Endothelial cell of umbilical vein (primary cell): ENCODE results near the gene ZBTB44. TPM values are rescaled to one million over a fixed set of nuclear protein-coding genes. Genes with fewer than 3 reads are reported as not detected.

Experiments used
- BruUV-seq: library from RNA; stranded (reverse); fragments of 400-500 nt; replicated peaks from 2 replicates; lab custom pipeline; 2021; lab: Mats Ljungman, UMichigan
- CTCF ChIA-PET: fragments of 300-600, 350-600 bp; sonication (Branson Sonifier 250); formaldehyde crosslinking; loops from one replicate; lab custom pipeline; 2021; ENCODE audit warnings: antibody characterized with exemption, inconsistent platforms; lab: Charles Lee
- POLR2A ChIA-PET: fragments of 300-600, 350-600 bp; sonication (Branson Sonifier 250); formaldehyde crosslinking; loops from one replicate; lab custom pipeline; 2021; ENCODE audit warnings: antibody characterized with exemption, inconsistent platforms; lab: Charles Lee
- DNase-seq: peaks from one replicate; pipeline ENCODE4 v3.0.0-alpha.2; 2011; ENCODE audit warnings: low read depth, low spot score
- FAIRE-seq: peaks from 2 replicates; lab custom pipeline; 2011; peaks lifted over from hg19 to GRCh38; lab: Jason Lieb, UNC
- H2AFZ ChIP-seq: 2 replicates; pipeline ENCODE4 v1.6.0; 2012; ENCODE audit warnings: low read depth, low read length, control low read depth, inconsistent platforms
- H3K27ac ChIP-seq: 2 replicates; pipeline ENCODE4 v1.5.1; 2011; ENCODE audit warnings: low read depth, mild to moderate bottlenecking, control low read depth, low read length, moderate library complexity; ENCODE audit not compliant: insufficient read depth
- H3K27me3 ChIP-seq, 2 experiments: 2 replicates each; pipeline versions ENCODE4 v1.6.0 to v1.6.1; 2011; ENCODE audit warnings: low read length in 2 of 2, mixed read lengths in 1 of 2; ENCODE audit not compliant: control insufficient read depth in 2 of 2, insufficient read depth in 2 of 2
- H3K36me3 ChIP-seq, 2 experiments: 2 replicates in 1 of 2; 3 replicates in 1 of 2; pipeline ENCODE4 v1.5.1; 2011; ENCODE audit warnings: low read length in 2 of 2, mild to moderate bottlenecking in 1 of 2, moderate library complexity in 1 of 2; ENCODE audit not compliant: control insufficient read depth in 2 of 2, insufficient read depth in 2 of 2; ENCODE audit errors: extremely low read depth in 1 of 2
- H3K4me1 ChIP-seq: 3 replicates; pipeline ENCODE4 v1.5.1; 2011; ENCODE audit warnings: mild to moderate bottlenecking, low read length; ENCODE audit not compliant: control insufficient read depth, insufficient read depth; ENCODE audit errors: extremely low read depth
- H3K4me2 ChIP-seq: 2 replicates; pipeline ENCODE4 v1.6.1; 2011; ENCODE audit warnings: low read length, control low read depth, mixed read lengths; ENCODE audit not compliant: insufficient read depth
- H3K4me3 ChIP-seq, 3 experiments: fragments of 200-600 bp in 1 of 3; sonication (generic), shearing (Covaris generic) in 1 of 3; replicated peaks in 1 of 3; 2 replicates each; pipeline ENCODE4 v1.5.1; 2011 to 2016; ENCODE audit warnings: control low read depth in 3 of 3, low read length in 3 of 3, mild to moderate bottlenecking in 2 of 3, inconsistent platforms in 1 of 3, low read depth in 1 of 3, moderate library complexity in 1 of 3; ENCODE audit not compliant: insufficient read depth in 1 of 3
- H3K79me2 ChIP-seq: 2 replicates; pipeline ENCODE4 v1.6.0; 2012; ENCODE audit warnings: low read length, inconsistent platforms; ENCODE audit not compliant: control insufficient read depth, insufficient read depth
- H3K9ac ChIP-seq: replicated peaks from 2 replicates; pipeline ENCODE3; 2011; ENCODE audit warnings: low read length, control low read depth; ENCODE audit not compliant: insufficient read depth; ENCODE audit errors: extremely low read depth
- H3K9me1 ChIP-seq: replicated peaks from 3 replicates; pipeline ENCODE4 v1.6.0; 2011; ENCODE audit warnings: mild to moderate bottlenecking, low read length; ENCODE audit not compliant: control insufficient read depth, insufficient read depth; ENCODE audit errors: extremely low read depth
- H3K9me3 ChIP-seq: replicated peaks from 2 replicates; pipeline ENCODE4 v1.5.1; 2012; ENCODE audit warnings: low read length, inconsistent platforms; ENCODE audit not compliant: control insufficient read depth, insufficient read depth
- H4K20me1 ChIP-seq: replicated peaks from 2 replicates; pipeline ENCODE3; 2011; ENCODE audit warnings: mild to moderate bottlenecking, low read length; ENCODE audit not compliant: control insufficient read depth, insufficient read depth; ENCODE audit errors: extremely low read depth
- EZH2 ChIP-seq: IDR thresholded peaks from 2 replicates; pipeline ENCODE4 v1.6.1; 2012; ENCODE audit warnings: borderline replicate concordance, low read depth, mild to moderate bottlenecking, moderate library complexity, low read length, inconsistent platforms; ENCODE audit not compliant: severe bottlenecking
- FOS ChIP-seq: IDR thresholded peaks from 2 replicates; pipeline ENCODE4 v1.6.1; 2011; ENCODE audit warnings: mild to moderate bottlenecking, low read length, moderate library complexity, borderline replicate concordance; ENCODE audit not compliant: insufficient read depth
- GATA2 ChIP-seq: IDR thresholded peaks from 2 replicates; pipeline ENCODE4 v1.7.0; 2011; ENCODE audit warnings: low read depth, mild to moderate bottlenecking, moderate library complexity, mixed read lengths, low read length; ENCODE audit not compliant: insufficient read length, insufficient read depth
- JUN ChIP-seq: IDR thresholded peaks from 2 replicates; pipeline ENCODE4 v1.6.1; 2011; ENCODE audit warnings: borderline replicate concordance, low read depth; ENCODE audit not compliant: insufficient read length, insufficient read depth
- MYC ChIP-seq: IDR thresholded peaks from one replicate; pipeline ENCODE4 v1.6.1; 2011; ENCODE audit warnings: mild to moderate bottlenecking, low read depth, low read length
- POLR2A ChIP-seq: IDR thresholded peaks from 2 replicates; pipeline ENCODE4 v1.6.1; 2012; ENCODE audit warnings: low read depth, mild to moderate bottlenecking, control low read depth, low read length
- POLR2AphosphoS5 ChIP-seq: IDR thresholded peaks from 2 replicates; pipeline ENCODE4 v1.6.1; 2012; ENCODE audit warnings: low read depth, mild to moderate bottlenecking, control low read depth, low read length, moderate library complexity; ENCODE audit not compliant: insufficient read depth
- dilution Hi-C: fragments of 300-500 bp; cut with MboI; formaldehyde crosslinking; loops from one replicate; pipeline ENCODE4 v1.15.0; 2019; ENCODE audit warnings: low sequenced_read_pairs; ENCODE audit not compliant: extremely low pct_ligation_motif_present
- intact Hi-C: fragments of 100-400 bp; cut with micrococcal nuclease; formaldehyde crosslinking; loops from one replicate; pipeline ENCODE4 v1.10.0; 2022
- polyA plus RNA-seq, 4 experiments: library from polyadenylated mRNA; depleted of rRNA in 3 of 4; stranded (reverse) in 3 of 4; unstranded in 1 of 4; fragments of >200 nt; gene quantifications; 2 replicates each; pipeline versions ENCODE4 v1.2.1 to v1.2.3, GENCODE V29; 2011 to 2012; ENCODE audit warnings: missing spikeins in 1 of 4
- total RNA-seq: library from RNA; stranded (reverse); gene quantifications from 2 replicates; pipeline ENCODE4 v1.2.3, GENCODE V29; 2021
- TF ChIP-seq, protein P1 (sequence below): IDR thresholded peaks from 2 replicates; pipeline ENCODE4 v1.6.1; 2011; ENCODE audit not compliant: insufficient read depth, insufficient read length
- TF ChIP-seq, protein P2 (sequence below), 2 donors: IDR thresholded peaks; 1 replicate in 1 of 2; 2 replicates in 1 of 2; pipeline ENCODE4 v1.5.1; 2011; ENCODE audit warnings: low read length in 2 of 2, mild to moderate bottlenecking in 2 of 2, moderate library complexity in 2 of 2, control low read depth in 1 of 2, inconsistent platforms in 1 of 2, low read depth in 1 of 2; ENCODE audit not compliant: insufficient read depth in 1 of 2; ENCODE audit errors: extremely low read depth in 1 of 2

Gene ZBTB44
- total and polyA plus RNA-seq, 2 donors (not counting 3 experiments of a cell fraction or from before 2014, with no cell fraction given): 8.7 to 24.4 TPM

DNA sequence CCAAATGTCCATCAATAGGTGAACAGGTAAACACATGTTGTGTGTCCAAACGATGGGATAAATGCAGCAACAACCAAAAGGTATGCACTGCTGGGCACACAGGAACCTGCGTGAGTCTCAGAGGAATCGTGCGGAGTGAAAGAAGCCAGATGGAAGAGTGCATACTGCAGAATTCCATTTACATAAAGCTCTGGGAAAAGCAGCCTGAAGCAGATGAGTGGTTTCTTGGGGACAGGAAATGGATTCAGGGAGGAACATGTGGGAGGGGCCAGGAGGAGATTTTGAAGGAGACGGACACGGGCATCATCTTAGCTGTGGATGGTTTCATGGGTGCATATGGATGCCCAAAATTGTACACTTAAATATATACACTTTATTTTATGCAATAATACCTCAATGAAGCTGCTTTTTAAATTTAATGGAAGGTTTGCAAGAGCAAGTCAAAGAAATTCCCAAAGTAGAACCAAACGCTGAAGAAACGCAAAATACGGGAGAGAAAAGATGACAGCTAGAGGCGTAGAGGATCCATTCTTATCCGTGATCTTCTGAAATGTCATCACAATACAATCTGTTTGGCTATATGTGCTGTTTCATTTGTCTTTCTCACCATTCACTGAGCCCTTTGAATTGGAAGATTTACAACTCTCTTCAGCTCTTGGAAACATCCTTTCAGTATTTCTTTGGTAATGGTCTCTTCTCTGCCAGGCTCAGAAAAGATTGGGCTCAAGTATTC, 130.7 kb downstream of the ZBTB44 start:
- Histone ChIP-seq H3K4me1 (no peaks in the 10 kb centered on the region), H3K27ac (no peak overlapping the region), H3K27me3 (no peaks in the 10 kb centered on the region), H3K79me2 (no peaks in the 10 kb centered on the region), H3K9me1 (no peaks in the 10 kb centered on the region), H4K20me1 (no peaks in the 10 kb centered on the region), H3K9me3 (no peaks in the 10 kb centered on the region), H3K36me3 (no peaks in the 10 kb centered on the region), H3K9ac (no peak overlapping the region), H2AFZ (no peak overlapping the region), H3K4me2 (no peak overlapping the region), H3K4me3 (no peak overlapping the region)
- POLR2A ChIA-PET: interaction anchor here (0.6 kb wide), 1 partner anchor 239 kb away, joined by 3 read pairs; no protein-coding TSS in a partner anchor
- no peak for TF ChIP-seq POLR2AphosphoS5
- TF ChIP-seq MYC: no peak
- no peak for TF ChIP-seq GATA2
- TF ChIP-seq, protein P1, sequence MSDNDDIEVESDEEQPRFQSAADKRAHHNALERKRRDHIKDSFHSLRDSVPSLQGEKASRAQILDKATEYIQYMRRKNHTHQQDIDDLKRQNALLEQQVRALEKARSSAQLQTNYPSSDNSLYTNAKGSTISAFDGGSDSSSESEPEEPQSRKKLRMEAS: no peak
- TF ChIP-seq FOS: no peak
- TF ChIP-seq POLR2A: no peak
- TF ChIP-seq, protein P2, sequence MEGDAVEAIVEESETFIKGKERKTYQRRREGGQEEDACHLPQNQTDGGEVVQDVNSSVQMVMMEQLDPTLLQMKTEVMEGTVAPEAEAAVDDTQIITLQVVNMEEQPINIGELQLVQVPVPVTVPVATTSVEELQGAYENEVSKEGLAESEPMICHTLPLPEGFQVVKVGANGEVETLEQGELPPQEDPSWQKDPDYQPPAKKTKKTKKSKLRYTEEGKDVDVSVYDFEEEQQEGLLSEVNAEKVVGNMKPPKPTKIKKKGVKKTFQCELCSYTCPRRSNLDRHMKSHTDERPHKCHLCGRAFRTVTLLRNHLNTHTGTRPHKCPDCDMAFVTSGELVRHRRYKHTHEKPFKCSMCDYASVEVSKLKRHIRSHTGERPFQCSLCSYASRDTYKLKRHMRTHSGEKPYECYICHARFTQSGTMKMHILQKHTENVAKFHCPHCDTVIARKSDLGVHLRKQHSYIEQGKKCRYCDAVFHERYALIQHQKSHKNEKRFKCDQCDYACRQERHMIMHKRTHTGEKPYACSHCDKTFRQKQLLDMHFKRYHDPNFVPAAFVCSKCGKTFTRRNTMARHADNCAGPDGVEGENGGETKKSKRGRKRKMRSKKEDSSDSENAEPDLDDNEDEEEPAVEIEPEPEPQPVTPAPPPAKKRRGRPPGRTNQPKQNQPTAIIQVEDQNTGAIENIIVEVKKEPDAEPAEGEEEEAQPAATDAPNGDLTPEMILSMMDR (IDR thresholded peaks at IDR 0.05; ENCODE audit: extremely low read depth in 1 of 2, insufficient read depth in 1 of 2, low read depth in 1 of 2, low read length in 2 of 2): no peak
- no peak for TF ChIP-seq EZH2
- no peak for TF ChIP-seq JUN
- FAIRE-seq (no peak), DNase-seq (no peak)
- intact Hi-C loops: no loop called here
- no TSS peak for BruUV-seq
- CTCF ChIA-PET: interaction anchor here (0.9 to 1.3 kb wide), 2 partner anchors 15 to 29 kb away, joined by 3 read pairs; no protein-coding TSS in a partner anchor
- dilution Hi-C loops: no loop called here
